DOHH2 (cell line): ENCODE results near the gene HDDC3.

Experiments used
- H3F3A ChIP-seq: fragments of 200-600 bp; sonication (generic), shearing (Covaris generic); 2 replicates; pipeline ENCODE4 v1.6.0; 2016; ENCODE audit warnings: antibody characterized with exemption, mild to moderate bottlenecking; ENCODE audit not compliant: control insufficient read depth, insufficient read depth
- H3K27ac ChIP-seq: fragments of 200-600 bp; sonication (generic); 2 replicates; pipeline ENCODE4 v1.5.1; 2014; ENCODE audit warnings: low read depth, mild to moderate bottlenecking, low read length, moderate library complexity
- H3K27me3 ChIP-seq: fragments of 200-600 bp; sonication (generic); 2 replicates; pipeline ENCODE4 v1.6.1; 2014; ENCODE audit warnings: mild to moderate bottlenecking, low read length, mixed read lengths; ENCODE audit not compliant: control insufficient read depth
- H3K36me3 ChIP-seq: fragments of 200-600 bp; sonication (generic); 2 replicates; pipeline ENCODE4 v1.6.1; 2014; ENCODE audit warnings: mild to moderate bottlenecking, low read length, moderate library complexity, mixed read lengths; ENCODE audit not compliant: control insufficient read depth
- H3K4me1 ChIP-seq: fragments of 200-600 bp; sonication (generic); 2 replicates; pipeline ENCODE4 v1.6.1; 2014; ENCODE audit warnings: mild to moderate bottlenecking, low read length, mixed read lengths; ENCODE audit not compliant: control insufficient read depth
- H3K4me2 ChIP-seq: fragments of 200-600 bp; sonication (generic); 2 replicates; pipeline ENCODE4 v1.6.0; 2014; ENCODE audit warnings: mild to moderate bottlenecking, low read length, moderate library complexity
- H3K4me3 ChIP-seq: fragments of 200-600 bp; sonication (generic); 2 replicates; pipeline ENCODE4 v1.5.1; 2014; ENCODE audit warnings: mild to moderate bottlenecking, low read length, mixed read lengths
- H3K79me2 ChIP-seq: fragments of 200-600 bp; sonication (generic); 2 replicates; pipeline ENCODE4 v1.6.1; 2014; ENCODE audit warnings: mild to moderate bottlenecking, low read length, mixed read lengths; ENCODE audit not compliant: control insufficient read depth
- H3K9me2 ChIP-seq: fragments of 200-600 bp; sonication (generic); replicated peaks from 2 replicates; pipeline ENCODE4 v1.6.1; 2014; ENCODE audit warnings: mild to moderate bottlenecking, low read length, mixed read lengths; ENCODE audit not compliant: control insufficient read depth
- H3K9me3 ChIP-seq: fragments of 200-600 bp; sonication (generic); 2 replicates; pipeline ENCODE4 v1.6.1; 2014; ENCODE audit warnings: antibody characterized with exemption, low read length, mixed read lengths; ENCODE audit not compliant: control insufficient read depth, insufficient read depth
- H4K20me1 ChIP-seq: fragments of 200-600 bp; sonication (generic); 2 replicates; pipeline ENCODE4 v1.6.0; 2014; ENCODE audit warnings: low read depth, mild to moderate bottlenecking, antibody characterized with exemption, low read length, moderate library complexity; ENCODE audit not compliant: control insufficient read depth, insufficient read depth
- EZH2phosphoT487 ChIP-seq: fragments of 200-600 bp; sonication (generic); IDR thresholded peaks from 2 replicates; pipeline ENCODE4 v1.6.1; 2017; ENCODE audit warnings: borderline replicate concordance, mild to moderate bottlenecking, antibody characterized with exemption, low read length, moderate library complexity, mixed read lengths
- TF ChIP-seq, protein P1 (sequence below): fragments of 200-600 bp; sonication (generic); IDR thresholded peaks from one replicate; pipeline ENCODE4 v1.5.1; 2014; ENCODE audit warnings: antibody characterized with exemption, mild to moderate bottlenecking, low read depth, low read length; ENCODE audit not compliant: poor library complexity, severe bottlenecking

Gene HDDC3

DNA sequence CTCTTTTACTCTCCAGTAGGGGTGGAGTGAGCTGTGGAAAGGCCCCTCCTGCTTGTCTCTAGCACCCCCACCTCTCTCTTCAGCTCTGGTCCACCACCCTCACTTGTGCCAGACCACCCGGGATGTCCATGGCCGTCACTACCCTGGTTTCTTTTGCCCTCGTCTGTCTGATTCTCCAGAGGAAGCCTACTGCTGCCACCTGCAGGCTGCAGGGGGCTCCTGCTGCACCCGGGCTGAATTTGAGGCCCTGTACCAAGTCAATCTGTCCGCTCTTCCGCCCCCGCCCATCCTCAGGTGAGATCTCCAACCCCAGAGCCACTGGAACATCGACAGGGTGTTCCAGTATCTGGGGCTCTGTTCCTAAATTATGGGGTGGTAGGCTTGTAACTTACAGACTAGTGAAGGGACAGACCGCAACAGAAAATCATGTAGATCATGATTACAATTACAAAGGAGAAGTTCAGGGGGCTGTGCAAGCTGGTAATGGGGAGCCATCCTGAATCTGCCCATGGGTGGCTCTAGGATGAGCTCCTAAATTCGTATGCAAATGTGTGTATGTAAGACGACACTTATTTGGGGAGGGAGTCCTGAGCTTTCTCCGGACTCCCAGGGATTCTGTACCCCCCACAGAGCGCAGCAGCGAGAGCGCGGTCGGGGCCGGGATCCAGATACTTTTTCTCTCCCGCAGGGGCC, 2.1 kb upstream of the HDDC3 start:
- Histone ChIP-seq H3K9me2 (no peaks in the 10 kb centered on the region), H3K4me1 (peaks cover 54% of the 10 kb centered on the region), H4K20me1 (0 out of 2 replicates have a peak, but pooled peaks cover 5% of the 10 kb centered on the region), H3K27ac (peak overlapping the region; percentile 22), H3K79me2 (peaks cover 40% of the 10 kb centered on the region), H3K36me3 (peaks cover 45% of the 10 kb centered on the region), H3K4me2 (peak overlapping the region; percentile 85), H3K27me3 (no peaks in the 10 kb centered on the region), H3F3A (peaks cover 13% of the 10 kb centered on the region), H3K4me3 (peak overlapping the region; percentile 90), H3K9me3 (no peaks in the 10 kb centered on the region)
- TF ChIP-seq, protein P1, sequence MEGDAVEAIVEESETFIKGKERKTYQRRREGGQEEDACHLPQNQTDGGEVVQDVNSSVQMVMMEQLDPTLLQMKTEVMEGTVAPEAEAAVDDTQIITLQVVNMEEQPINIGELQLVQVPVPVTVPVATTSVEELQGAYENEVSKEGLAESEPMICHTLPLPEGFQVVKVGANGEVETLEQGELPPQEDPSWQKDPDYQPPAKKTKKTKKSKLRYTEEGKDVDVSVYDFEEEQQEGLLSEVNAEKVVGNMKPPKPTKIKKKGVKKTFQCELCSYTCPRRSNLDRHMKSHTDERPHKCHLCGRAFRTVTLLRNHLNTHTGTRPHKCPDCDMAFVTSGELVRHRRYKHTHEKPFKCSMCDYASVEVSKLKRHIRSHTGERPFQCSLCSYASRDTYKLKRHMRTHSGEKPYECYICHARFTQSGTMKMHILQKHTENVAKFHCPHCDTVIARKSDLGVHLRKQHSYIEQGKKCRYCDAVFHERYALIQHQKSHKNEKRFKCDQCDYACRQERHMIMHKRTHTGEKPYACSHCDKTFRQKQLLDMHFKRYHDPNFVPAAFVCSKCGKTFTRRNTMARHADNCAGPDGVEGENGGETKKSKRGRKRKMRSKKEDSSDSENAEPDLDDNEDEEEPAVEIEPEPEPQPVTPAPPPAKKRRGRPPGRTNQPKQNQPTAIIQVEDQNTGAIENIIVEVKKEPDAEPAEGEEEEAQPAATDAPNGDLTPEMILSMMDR: peak; percentile 97
- TF ChIP-seq EZH2phosphoT487: no peak

DNA sequence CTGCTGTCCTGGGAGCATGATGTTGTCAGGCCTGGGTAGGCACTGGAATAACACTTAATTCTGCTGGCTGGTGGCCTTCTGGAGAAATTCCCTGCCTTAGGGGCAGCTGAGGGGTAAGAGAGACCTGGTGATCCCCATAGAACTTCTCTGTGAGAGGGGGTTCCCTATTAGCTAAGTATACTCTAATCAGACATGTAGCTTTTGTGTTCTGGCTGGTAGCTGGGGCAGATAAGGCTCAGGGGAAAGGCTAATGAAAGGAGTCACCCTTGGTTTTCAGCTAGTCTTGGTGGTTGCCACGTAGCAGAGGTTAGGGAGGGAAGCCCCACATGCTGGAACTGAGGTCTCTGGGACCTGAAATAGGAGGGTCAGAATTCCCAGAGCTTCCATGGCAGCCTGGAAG, 952 bp upstream of the HDDC3 start:
- H3K79me2 ChIP-seq: peaks cover 48% of the 10 kb centered on the region
- no peaks in the 10 kb centered on the region for H3K9me2 ChIP-seq
- TF ChIP-seq, protein P1: no peak
- TF ChIP-seq EZH2phosphoT487: no peak
- H3K4me1 ChIP-seq: peaks cover 65% of the 10 kb centered on the region
- H3K27ac ChIP-seq: no peak overlapping the region
- no peaks in the 10 kb centered on the region for H3K27me3 ChIP-seq
- H3F3A ChIP-seq: peaks cover 13% of the 10 kb centered on the region
- no peaks in the 10 kb centered on the region for H3K9me3 ChIP-seq
- H3K4me2 ChIP-seq: no peak overlapping the region
- no peak overlapping the region for H3K4me3 ChIP-seq
- peaks cover 39% of the 10 kb centered on the region for H3K36me3 ChIP-seq
- 0 out of 2 replicates have a peak, but pooled peaks cover 5% of the 10 kb centered on the region for H4K20me1 ChIP-seq

- peak overlapping the region; percentile 97 for H3K4me2 ChIP-seq
- no peaks in the 10 kb centered on the region for H3K9me3 ChIP-seq
- TF ChIP-seq EZH2phosphoT487: no peak
- TF ChIP-seq, protein P1: no peak
- no peaks in the 10 kb centered on the region for H3K9me2 ChIP-seq
- peaks cover 48% of the 10 kb centered on the region for H3K79me2 ChIP-seq
- H3K36me3 ChIP-seq: peaks cover 36% of the 10 kb centered on the region
- no peaks in the 10 kb centered on the region for H3K27me3 ChIP-seq
- H3K4me3 ChIP-seq: peak overlapping the region; percentile 98
- peak overlapping the region; percentile 91 for H3K27ac ChIP-seq
- peaks cover 13% of the 10 kb centered on the region for H3F3A ChIP-seq
- peaks cover 69% of the 10 kb centered on the region for H3K4me1 ChIP-seq
- H4K20me1 ChIP-seq: 0 out of 2 replicates have a peak, but pooled peaks cover 5% of the 10 kb centered on the region
Measured at GRCh38 chr15:90932660-90932991, 277 bp upstream of the HDDC3 start.
